HG02588 (cell line): Measurements from ENCODE around the gene STAU1.
"Not testable (repeated sequence)": the region's sequence is repeated elsewhere in the genome, so short reads cannot be mapped to it uniquely, and the experiment has no call there.

Experiments
- ATAC-seq: cut with Tn5 transposase; IDR thresholded peaks from one replicate; pipeline ENCODE4 v1.9.1; 2021; ENCODE audit warnings: mild to moderate bottlenecking, moderate library complexity; ENCODE audit not compliant: unreplicated experiment

STAU1 gene

DNA sequence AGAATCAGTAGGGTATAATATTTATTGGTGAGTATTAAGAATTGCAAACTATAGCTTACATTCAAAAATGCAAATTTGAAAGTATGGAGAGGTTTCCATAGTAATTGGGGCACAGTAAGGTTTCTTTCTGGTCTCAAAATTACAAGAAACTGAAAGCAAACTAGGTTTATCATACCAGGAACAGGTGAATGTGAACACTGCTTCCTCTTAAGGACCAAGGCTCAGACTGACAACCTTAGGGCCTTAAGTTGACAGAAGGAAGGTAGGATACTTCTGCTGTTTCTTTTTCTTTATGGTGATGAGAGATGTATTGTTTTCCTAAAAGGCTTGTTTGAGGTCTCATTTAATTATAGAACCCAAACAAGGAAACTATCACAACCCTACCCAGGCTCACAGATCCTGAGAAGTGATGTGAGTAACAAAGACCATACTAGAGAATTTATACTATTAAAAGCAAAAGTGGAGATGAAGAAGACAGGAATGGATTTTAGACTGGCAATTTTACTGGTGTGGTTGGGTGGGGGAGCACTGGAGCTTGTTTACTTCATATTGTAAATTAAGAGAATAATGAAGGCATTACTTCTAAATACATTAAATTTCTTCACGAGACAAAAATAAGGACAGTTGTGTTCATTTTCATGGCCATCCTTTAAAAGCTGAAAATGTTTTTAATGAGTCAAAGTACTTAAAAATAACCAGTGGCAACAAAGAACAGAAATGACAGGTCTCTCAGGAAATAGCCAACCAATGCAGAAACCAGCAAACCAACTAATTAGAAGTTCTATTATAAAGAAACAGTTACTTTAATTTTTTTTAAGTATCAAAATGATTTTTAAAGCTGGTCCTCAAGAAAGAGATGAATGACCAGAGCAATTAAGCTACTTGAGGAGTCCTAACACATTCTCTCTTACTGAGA, 21.3 kb downstream of the STAU1 start:
- ATAC-seq, result no peak

DNA sequence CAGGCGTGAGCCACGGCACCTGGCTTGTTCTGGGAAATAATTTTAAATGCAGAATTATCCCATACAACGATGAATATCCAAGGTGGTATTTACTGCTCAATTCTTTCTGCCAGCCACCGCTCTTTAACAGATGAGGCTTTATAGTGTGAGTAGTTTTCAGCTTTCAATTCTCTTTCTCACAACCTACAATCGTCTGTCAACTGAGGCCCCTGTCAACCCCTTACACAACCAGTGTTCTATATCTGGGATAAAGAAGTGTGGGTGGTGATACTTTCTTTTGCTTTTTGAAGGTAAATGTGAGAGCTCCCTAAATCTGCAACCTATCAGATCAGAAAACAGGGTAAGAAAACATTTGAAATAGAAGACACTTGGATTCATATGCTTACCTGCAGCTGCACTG, 22.5 kb downstream of the STAU1 start:
- no peak for ATAC-seq

DNA sequence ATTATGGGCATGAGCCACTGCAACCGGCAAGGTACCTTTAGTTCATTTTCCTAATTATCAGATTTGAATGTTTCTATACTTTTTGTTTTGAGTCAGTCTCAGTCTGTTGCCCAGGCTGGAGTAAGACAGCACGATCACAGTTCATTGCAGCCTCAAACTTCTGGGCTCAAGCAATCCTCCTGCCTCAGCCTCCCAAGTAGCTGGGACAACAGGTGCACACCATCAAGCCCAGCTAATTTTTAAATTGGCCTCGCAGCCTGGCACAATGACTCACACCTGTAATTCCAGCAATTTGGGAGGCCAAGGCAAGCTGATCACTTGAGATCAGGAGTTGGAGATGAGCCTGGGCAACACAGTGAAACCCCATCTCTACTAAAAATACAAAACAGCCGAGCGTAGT, 24.4 kb downstream of the STAU1 start:
- no peak for ATAC-seq

DNA sequence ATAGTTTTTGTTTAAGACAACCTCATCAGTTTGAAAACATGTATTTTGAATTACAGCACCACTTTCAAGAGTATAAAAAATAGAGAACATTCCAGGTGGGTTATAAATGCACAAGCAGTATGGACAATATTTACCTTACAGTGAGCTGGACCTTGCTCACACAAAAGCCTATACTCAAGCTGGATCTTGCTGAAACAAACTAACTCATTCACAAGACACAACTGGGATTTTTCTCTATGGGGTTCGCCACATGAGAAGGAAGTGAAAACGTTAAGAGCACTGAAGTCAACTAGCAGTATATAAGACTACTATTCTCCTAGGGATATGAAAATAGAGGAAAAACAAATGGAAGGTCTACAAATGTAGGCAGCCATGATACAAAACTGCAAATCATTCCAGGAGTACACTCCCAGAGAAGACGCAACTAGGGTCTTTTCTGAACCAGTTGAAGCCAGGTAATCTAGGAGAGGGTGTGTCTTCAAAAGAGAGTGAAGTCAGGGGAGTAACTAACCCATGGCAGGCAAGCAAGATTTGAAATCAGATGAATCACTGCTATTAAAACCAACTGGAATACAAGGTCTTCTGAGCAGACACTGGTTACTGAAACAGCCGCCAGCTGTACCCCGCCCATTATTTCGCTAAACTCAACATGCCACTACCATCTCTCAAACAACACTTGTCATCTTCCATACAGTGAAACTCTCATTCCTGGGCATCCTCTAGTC, 26.5 kb downstream of the STAU1 start:
- no peak for ATAC-seq

DNA sequence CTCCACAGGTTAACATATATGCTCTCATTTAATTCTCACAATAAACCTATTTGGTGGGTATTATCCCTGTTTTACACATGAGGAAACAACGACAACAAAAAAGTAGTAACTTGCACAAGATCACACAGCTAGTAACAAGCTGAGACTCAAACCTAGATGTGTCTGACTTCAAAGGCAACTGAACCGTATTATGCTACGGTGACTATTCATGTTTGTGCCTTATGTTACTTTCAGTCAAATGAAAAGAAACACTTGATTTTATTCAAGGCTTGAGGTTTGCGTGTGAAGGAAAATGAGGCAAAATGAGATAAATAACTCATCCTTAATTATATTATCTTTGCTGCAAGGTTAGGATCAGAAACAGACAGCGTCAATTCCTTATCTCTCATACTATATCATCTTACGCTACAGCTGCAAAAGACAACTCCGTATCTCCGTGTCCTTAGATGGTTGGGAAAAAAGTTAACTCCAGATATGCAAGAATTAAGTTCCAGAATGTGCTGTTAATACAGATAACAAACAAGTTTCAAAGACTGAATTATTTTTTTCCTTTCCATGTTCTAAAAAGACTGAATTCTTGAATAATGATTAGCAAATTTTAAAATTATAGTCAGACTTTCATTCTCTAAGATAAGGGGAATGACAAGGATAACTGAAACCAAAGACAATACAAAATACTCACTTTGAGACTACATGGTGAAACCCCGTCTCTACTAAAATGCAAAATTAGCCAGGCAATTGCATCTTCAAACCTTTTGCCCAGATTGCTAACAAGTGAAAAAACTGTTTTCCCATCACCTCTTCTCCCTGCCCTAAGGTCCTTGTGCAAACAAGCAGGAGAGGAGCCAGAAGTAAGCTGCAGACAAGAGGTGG, 27.8 kb downstream of the STAU1 start:
- no peak for ATAC-seq

DNA sequence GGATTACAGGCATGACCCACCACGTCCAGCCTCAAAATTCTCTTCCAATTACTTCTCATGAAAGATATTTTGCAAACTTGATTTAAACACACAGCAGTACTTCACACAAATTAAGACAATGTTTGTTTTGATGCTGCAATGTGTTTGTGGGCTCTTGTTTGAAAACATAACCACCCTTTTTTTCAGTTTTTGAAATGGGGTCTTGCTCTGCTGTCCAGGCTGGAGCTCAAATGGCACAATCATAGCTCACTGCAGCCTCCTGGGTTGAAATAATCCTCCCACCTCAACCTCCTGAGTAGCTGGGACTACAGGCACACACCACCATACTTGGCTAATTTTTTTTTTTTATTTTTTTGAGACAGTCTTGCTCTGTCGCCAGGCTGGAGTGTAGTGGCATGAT, 31.0 kb downstream of the STAU1 start:
- ATAC-seq, result no peak

DNA sequence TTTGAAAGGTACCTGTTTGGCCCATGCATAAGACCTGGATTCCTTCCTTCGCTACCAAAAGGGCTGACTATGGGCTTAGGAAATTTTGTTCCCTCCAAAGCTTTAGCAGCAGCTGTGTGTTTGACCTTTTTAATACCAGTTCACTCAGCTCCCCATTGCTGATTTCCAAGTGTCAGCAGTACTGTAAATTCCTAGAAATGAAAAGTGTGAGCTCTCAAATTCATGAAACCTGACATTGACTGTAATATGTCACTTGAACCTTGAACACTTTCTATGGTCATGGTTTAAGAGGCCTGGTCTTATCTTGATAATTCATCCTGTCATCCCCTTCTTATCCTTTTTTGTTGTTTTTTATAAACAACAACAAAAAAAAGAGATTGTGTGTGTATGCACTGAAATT, 31.7 kb downstream of the STAU1 start:
- no peak for ATAC-seq

DNA sequence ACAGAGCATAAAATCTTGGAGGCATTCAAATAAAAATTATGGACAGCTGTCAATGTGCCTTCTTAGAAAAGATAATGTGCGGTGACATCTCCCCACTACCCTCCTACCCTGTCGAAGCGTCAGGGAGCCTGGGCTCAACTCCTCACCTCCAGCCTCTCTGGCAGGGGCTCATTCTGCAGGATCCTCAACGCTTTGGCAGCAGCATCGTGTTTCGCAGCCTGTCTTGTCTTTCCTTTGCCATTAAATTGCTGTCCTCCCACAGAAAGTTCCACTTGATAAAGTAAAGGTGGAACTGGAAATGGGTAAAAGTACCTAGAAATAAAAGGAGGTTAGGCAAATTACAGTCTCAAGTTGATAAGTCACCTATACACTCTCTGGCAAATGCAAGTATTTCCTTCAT, 36.7 kb downstream of the STAU1 start:
- no peak for ATAC-seq

DNA sequence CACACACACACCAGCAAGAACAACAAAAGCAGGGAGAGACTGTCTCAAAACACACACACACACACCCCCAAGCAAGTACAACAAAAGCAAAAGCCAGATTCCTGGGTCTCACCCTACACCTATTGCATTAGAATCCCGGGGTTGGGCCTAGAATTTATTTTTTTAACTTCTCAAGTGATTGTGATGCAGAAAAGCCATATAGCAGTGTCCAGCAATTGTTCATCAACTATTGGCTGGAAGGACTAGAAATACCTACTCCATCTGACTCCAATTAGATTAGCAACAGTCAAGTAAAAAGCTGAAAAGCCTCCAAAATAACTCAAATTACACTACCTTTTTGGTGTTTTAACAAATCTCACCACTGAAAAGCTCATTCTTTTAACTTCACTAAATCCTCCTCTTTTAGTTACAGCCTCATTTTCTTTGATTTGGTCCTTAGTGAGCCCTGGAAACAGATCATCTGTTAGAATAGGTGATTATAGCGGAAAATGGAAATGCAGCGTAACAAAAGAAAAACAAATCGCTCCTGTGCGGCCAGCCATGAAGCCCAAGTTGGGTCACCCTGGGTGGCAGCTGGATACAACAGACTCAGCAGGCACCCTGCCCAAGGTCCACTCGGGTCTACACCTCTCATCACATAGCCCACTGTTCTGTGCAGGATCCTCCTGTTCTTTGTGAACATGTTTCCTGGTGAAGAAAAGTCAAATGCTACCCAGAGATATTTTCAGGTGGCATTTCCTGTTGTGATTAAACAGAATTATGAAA, 38.7 kb downstream of the STAU1 start:
- ATAC-seq, result no peak

DNA sequence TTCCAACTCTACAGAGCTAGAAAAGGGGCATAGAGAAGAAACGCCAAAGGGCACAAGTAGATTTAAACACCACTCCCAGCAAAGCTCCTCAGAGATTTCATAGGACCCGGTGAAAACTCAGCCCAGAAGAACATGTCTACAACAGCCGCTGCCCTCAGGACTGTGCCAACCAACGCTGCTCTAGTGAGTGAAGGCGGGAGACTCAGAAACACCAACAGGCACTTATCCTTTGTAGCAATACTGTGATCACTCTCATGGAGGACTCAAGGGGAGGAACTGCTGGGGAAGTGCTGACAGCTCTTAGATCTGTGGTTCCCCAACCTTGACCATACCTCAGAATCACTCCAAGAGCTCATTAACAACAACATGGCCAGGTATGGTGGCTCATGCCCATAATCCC, 39.5 kb downstream of the STAU1 start:
- no peak for ATAC-seq

DNA sequence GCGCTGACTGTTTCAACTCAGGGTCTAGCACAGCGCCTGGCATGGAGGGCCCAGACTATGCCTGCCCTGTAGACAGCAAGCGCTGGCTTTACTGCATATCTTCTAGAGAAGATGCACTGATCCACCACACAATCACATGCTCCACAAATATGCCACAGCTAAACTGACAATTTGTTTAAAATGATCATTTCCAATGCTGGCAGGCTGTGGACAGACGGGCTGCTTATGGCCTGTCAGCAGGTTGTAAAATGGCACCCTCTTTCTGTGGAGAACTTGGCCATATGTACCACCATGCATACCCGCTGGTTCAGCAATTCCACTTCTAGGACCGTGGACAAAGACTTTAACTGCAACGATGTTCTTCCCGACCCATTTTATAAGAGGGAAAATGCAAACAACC, 40.8 kb downstream of the STAU1 start:
- no peak for ATAC-seq

DNA sequence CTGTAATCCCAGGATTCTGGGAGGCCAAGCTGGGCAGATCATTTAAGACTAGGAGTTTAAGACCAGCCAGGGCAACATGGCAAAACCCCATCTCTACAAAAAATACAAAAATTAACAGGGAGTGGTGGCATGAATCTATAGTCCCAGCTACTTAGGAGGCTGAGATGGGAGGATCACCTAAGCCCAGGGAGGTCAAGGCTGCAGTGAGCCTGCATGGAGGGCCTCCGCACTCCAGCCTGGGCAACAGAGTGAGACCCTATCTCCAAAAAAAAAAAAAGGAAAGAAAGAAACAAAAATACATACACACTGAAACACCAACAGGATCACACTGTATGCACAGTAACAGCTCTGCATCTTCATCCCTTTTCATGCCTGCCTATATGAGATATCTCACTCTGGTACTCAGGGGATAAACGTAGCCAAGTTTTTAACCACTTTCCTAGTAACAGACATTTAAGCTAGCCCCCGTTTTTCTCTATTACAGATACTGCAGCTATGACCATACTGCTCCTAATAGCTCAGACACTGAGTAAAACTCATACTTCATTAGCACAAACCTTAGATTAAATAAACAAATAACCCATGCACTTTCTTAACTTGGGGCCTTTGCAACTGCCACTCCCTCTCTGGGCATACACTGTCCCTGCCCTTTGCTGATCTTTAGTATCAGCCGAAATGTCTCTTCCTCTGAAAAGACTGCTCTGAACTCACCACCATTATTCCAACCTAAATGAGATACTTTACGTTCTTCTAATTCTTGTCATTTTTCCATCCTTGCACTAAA, 41.5 kb downstream of the STAU1 start:
- no peak for ATAC-seq

DNA sequence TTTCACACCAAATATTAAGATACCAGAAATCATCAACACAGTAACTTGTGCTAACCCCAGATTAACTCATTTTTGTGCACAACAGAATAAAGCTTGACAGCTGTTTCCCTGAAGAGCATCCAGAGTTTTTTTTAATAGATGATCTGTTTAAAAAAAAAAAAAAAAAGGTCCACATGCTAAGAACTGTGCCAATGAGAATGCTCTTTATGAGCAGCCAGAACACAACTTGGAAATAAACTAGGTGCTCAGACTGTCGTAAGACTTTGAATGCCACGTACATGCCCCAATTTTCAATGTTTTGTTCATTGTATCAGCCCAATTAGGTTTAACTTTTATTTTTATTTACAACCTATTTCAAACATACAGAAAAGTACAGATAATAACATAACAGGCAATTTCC, 47.3 kb downstream of the STAU1 start:
- no peak for ATAC-seq

DNA sequence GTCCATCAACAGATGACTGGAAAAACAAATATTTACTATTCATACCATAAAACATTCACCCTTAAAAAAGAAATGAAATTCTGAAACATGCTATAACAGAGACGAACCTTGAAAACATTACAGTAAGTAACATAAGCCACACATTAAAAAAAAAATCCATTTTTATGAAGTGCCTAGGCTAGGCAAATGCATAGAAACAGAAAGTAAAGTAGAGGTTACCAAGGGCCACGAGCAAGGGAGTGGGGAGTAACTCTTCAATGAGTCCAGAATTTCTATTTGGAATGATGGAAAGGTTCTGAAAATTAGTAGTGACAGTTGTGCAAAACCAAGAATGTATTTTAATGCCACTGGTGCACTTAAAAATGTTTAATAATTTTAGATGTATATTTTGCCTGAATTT, 47.7 kb downstream of the STAU1 start:
- no peak for ATAC-seq

DNA sequence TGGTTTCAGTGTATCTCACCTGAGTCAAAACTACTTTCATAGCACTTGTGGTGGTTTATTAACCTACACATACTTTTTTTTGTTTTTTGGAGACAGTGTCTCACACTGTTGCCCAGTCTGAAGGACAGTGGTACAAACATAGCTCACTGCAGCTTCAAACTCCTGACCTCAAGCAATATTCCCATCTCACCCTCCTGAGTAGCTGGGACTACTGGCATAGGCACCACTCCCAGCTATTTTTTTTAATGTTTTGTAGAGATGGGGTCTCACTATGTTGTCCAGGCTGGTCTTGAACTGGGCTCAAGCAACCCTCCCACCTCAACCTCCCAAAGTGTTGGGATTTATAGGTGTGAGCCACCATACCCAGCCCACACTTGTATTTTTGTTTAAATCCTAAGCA, 49.7 kb downstream of the STAU1 start:
- no peak for ATAC-seq

DNA sequence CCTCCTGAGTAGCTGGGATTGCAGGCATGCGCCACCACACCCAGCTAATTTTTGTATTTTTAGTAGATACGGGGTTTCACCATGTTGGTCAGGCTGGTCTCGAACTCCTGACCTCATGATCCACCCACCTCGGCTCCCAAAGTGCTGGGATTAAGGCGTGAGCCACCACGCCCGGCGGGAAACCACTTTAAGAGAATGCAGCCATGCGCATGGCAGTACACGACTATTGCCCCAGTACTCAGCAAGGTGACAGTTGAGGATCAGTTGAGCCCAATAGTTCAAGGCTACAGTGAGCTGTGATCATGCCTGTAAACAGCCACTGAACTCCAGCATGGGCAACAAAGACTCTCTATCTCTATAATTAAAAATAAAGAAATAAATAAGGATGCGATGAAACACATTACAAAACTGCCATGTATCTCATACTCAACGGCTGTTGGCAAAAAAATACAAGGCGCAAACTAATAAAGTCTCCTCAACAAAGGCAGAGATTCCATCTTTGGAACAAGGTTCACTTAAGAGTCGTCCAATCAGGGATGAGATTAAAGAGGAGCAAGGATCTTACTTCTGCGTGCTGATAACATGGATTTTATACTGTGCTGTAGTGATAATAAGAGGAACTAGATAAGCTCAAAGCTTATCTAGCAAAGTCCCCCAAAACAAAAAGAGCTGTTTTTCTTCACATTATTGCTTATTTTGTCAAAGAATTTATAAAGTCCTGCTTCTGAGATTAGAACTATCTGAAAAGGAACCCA, 51.1 kb downstream of the STAU1 start:
- no peak for ATAC-seq

DNA sequence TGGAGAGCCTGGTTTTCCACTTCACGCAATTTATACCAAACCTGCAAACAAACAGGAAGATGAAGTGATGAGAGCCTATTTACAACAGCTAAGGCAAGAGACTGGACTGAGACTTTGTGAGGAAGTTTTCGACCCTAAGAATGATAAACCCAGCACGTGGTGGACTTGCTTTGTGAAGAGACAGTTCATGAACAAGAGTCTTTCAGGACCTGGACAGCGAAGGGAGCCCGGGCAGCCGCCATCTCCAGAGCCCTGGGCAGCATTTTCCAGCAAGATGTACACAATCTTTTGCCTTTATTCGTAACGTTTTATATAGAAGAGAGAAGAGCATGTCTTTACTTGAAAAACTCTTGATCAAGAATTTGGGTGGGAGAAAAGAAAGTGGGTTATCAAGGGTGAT, 53.3 kb downstream of the STAU1 start:
- not testable (repeated sequence) for ATAC-seq

DNA sequence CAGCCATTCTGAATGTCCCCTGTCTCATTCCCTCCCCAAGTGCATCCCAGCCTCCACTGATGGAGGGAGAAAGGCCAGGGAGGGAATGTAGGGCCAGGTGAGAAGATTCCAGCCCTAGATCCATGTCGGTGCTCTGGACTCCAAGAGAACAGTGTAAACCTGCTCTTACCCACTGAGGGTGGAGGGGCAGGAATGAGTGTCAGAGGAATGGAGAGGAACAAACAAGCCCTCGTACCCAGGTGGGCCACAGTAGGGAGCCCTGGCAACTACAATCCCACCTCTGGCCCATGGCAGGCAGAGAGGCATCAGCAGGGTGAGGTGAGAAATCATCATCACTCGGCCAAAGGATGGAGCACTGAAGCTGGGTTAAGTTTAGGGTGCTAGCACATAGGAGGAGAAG, 54.6 kb downstream of the STAU1 start:
- no peak for ATAC-seq

DNA sequence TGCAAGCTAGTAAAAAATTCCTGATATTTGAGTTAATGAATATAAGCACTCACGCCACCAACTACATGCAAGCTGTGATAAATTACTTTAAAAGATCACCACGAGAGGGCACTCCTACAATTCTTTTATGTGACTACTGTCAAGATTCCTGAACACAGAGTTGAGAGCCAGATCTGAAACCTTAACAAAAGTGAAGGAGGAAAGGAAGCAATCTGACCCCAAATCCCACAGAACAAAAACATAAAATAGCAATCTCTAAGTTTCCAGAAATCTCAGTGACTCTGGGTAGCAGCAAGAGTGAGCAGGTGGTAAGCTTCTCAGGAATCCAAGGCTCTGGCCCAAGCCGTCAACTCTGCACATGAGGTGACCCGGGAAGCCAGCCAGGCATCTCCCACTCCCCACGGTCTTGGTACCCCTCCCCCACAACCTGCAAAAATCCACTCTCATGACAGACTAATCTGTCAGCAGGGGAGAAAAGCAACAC, 55.1 kb downstream of the STAU1 start:
- no peak for ATAC-seq
